ENCODE results near the gene PGA4.

DNA sequence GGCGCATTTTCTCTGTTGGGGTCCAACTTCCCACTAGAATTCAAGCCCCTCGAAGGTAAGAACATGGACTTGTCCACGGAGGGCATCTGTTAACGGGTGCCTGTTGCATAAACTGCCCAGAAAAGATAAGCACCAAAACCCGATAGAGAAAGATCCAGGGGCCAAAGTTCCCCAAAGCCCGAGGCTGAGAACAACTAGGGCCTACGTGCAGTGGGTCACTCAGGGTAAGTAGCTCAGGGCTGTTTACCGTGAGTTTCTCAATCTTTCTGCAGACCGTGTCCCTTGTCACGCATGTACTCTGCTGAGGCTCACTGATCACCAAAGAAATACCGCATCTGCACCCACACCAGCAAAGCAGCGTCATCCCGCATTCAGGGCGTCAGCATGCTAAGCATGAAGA lies 43.2 kb downstream of the PGA4 start:
- TF ChIP-seq CTCF (IDR thresholded peaks at IDR 0.05) (no peak), POLR2A (IDR thresholded peaks at IDR 0.05) (no peak)

Measured in esophagus squamous epithelium (tissue), 4 donors.